GM15510 (cell line): ENCODE measurements around the gene ATP9B.

Experiments
- POLR2A ChIP-seq: IDR thresholded peaks from 3 replicates; pipeline ENCODE4 v1.6.1; 2011; ENCODE audit warnings: borderline replicate concordance; ENCODE audit not compliant: insufficient read length; ENCODE audit errors: extremely low read depth

Gene ATP9B, protein sequence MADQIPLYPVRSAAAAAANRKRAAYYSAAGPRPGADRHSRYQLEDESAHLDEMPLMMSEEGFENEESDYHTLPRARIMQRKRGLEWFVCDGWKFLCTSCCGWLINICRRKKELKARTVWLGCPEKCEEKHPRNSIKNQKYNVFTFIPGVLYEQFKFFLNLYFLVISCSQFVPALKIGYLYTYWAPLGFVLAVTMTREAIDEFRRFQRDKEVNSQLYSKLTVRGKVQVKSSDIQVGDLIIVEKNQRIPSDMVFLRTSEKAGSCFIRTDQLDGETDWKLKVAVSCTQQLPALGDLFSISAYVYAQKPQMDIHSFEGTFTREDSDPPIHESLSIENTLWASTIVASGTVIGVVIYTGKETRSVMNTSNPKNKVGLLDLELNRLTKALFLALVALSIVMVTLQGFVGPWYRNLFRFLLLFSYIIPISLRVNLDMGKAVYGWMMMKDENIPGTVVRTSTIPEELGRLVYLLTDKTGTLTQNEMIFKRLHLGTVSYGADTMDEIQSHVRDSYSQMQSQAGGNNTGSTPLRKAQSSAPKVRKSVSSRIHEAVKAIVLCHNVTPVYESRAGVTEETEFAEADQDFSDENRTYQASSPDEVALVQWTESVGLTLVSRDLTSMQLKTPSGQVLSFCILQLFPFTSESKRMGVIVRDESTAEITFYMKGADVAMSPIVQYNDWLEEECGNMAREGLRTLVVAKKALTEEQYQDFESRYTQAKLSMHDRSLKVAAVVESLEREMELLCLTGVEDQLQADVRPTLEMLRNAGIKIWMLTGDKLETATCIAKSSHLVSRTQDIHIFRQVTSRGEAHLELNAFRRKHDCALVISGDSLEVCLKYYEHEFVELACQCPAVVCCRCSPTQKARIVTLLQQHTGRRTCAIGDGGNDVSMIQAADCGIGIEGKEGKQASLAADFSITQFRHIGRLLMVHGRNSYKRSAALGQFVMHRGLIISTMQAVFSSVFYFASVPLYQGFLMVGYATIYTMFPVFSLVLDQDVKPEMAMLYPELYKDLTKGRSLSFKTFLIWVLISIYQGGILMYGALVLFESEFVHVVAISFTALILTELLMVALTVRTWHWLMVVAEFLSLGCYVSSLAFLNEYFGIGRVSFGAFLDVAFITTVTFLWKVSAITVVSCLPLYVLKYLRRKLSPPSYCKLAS

DNA sequence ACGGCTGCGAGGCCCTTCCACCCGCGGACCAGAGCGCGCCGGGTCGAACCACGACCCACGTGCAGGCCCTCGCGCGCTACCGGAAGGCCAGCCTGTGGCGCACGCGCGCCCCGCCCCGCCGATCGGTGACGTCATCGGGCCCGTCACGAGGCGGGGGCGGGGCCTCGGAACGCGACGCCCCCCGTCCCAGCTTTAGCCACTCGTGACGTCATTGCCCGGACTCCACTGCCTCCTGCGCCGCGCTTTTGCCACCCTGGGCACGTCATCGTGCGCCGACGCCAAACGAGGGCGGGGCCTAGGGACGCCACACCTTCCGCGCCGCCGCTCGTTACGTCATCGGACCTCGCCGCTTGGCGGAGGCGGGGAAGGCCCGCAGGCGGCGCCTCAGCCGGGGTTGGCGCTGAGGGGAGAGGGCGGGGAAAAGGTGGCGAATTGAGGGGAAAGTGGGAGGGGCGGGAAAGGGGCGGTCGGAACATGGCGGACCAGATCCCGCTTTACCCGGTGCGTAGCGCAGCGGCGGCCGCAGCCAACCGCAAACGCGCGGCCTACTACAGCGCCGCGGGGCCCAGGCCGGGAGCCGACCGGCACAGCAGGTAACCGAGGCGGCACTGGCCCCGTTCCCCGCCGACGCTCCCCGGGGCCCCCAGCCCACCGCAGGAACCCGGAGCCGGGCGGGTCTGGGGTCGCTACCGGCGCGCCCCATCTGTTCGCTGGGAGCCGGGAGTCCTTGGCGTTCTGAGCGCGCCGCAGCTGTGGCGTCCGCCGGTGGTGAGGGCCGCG, at the start of gene ATP9B:
ATP9B (plus strand) TSS at position 458 of the 780 bp plus-strand sequence; CDS start at position 475, 17 bp downstream.
- TF ChIP-seq POLR2A = peak; percentile 61

DNA sequence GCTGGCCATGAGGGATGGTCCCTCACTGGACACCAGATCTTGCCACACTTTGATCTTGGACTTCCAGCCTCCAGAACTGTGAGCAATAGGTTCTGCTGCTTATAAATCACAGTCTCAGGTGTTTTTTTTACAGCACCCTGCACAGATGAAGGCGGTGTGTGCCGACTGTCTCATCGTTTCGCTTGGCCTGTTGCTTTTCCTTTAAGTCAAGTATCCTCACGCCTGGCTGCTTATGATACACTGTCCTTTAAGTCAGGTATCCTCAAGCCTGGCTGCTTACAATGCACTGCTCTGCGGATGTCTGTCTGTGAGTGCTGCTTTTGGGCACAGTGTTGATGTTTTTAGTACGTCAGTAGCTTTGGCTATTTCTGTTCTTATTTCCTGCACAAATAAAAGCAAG, 49.3 kb upstream of the ATP9B start:
- no peak for TF ChIP-seq POLR2A

DNA sequence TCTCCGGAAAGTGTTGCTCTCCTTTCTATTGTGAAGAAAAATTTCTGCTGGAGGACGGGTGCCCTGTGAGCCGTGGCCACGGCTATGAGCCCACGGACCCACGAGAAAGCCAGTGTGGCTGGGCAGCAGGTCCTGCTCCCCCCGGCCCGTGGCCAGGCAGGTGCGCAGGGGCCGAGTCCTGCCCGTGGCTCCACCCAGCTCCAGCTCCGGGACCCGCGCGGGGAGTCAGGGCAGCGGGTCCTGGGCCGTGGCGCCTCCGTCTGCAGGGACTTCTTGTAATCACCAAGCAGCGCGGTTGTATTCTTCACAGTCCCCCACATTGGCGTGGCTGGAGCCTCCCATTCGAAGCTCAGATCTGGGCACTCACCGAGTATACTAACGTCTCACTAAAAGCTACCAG, 46.6 kb upstream of the ATP9B start:
- no peak for TF ChIP-seq POLR2A

DNA sequence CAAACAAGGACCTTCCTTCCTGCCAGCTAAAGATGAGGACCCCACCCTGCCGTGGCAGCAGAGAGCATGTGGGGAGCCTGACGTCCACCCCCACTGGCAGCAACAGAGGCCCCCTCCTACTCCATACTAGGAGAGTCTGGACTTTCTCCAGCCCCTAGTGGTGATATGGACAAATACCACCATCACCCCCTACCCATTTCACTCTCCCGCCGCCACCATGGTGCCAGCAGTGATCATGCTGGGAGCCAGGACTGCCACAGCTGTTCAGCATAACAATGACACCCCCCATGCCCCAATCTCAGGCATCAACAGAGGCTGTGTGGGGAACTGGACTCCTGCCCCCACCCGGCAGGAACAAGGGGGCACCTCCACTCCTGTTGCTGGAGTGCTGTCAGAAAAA, 42.7 kb upstream of the ATP9B start:
- no peak for TF ChIP-seq POLR2A

DNA sequence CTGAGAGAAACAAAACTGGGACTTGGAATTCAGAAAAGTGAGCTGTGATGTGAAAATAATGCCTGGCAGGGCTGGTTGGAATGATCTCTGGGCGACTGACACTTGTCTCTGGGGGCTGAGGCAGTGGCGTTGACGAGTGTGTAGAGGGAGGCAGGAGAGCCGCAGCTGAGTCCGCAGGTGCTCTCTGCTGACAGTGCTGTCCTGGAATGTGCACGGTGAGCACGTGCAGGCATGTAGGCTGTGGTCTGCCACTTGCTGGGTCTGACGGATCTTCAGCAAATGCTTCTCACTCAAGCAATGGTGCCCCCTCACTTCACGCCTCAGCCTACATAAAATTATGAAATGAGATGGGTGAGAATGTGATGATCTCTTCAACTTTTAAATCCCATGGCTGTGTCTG, 38.5 kb upstream of the ATP9B start:
- no peak for TF ChIP-seq POLR2A

DNA sequence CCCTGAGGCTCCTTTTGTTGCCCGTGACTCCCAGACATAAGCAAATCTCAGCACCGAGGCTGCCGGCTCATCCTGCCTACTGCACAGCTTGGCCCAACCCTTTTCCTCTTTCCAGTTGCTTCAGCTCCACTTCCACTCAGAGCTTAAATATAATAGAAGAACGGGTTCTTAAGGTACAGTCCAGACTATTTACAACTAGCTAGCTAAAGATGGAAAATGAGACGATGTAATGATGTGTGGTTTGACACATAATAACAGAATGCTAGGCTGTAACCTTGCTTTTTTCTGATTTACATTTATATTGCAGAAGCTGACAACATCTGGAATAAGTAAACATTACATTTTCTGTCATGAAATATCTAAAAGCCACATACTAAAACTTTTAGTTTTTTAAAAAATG, 26.9 kb upstream of the ATP9B start:
- no peak for TF ChIP-seq POLR2A

DNA sequence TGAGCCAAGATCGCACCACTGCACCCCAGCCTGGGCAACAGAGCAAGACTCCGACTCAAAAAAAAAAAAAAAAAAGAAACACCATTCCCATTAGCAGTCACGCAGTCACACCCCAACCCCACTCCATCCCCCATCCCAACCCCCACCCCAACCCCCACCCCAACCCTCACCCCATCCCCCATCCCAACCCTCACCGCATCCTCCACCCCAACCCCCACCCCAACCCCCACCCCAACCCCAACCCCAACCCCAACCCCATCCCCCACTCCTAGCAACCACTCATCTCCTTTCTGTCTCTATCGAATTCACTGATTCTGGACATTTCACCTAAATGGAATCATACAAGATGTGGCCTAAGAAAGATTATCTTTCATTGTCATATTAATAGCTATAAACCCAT, 25.9 kb upstream of the ATP9B start:
- no peak for TF ChIP-seq POLR2A

DNA sequence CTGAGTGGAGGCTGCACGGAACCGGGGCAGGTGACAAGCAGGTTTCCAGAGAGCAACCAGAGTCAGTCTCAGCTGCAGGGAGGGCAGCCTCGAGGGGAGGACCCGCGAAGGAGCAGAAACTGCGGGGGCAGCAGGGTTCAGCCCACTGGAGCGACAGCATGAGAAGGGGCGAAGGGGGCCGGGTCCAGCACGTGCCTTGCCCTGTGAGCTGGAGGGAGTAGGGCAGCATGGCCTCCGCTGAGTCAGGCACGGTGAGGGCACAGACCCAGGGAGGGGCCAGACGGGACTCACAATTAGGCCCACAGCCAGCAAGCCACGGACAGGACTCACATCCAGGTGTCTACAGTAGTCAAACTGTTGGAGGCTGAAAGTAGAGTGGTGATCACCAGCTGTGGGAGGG, 22.7 kb upstream of the ATP9B start:
- no peak for TF ChIP-seq POLR2A

DNA sequence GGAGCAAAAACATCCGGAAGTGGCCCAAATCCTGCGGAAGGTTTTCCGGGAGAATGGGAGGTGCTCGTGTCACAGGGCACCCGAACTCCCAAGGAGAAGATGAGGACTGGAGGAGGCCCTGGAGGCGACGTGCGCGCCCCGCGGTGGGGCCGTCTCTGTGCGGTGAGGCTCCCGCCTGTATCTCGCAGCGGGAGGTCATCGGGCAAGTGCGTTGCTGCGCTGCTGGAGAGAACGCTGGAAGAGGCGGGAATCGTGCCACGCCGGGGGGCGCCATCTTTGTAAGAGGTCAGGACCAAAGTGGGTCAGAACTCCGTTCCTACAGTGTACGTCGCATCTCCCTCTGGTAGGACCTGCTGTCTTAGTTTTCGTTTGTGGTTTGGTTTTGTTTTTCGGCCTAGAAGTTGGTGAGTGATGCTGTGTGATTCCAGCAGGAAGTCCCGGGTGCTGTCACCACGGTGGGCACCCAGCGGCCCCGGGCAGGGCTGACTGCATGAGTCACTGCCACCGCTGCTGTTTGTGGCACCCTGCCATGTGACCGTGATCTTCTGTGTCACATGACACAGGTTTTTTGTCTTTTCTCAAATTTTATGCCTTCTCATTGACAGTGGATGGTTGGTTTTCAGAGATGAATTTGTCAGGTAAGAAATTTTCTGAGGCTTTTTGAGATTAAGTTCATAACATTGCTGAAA, 21.5 kb upstream of the ATP9B start:
- no peak for TF ChIP-seq POLR2A

DNA sequence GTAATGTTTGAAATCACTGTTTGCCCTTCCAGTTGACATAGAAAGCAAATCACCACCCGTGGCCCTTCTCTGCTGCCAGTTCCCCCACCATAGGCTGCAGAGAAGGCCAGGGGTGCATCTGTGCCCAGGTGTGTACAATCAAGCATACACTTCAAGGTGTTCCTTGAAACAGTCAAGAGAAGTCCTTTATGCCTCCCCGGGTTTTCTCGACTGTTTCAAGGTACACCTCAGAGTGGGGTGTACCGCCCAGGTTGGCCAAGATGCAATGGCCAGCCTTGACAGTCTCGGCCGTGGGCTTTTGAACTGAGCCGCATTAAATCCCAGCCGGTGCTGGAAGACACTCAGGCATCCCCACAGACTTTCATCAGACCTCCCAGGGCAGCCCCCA, 21.0 kb upstream of the ATP9B start:
- TF ChIP-seq POLR2A = no peak

DNA sequence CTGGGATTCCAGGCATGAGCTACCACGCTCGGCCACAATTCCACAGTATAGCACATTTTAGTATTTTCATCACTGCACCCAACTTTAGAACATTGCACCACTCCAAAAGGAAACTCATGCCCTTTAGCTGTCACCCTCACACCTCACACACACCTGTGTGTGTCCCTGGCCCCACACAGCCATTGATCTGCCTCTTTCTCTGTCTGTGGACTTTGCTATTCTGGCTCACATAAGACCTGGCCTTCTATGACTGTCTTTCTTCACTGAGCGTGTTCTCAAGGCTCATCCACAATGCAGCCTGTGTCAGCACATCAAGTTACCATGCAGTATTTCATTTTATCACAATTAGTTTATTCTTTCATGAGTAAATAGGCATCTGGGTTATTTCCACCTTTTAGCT, 19.7 kb upstream of the ATP9B start:
- TF ChIP-seq POLR2A = no peak

DNA sequence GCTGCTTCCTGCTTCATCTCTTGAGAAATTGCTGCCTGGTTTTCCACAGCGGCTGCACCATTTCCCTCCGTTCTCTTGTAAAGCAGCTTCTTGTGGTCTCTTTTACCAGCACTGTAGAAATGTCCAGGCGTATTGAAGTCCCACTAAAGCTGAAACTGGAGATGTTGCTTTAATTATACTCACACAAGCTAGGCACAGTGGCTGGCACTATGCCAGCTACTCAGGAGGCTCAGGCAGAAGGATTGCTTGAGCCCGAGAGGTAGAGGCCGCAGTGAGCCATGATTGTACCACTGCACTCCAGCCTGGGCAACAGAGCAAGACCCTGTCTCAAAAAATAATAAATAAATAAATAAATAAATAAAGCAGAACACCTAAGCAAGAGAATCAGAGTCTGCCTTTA, 19.2 kb upstream of the ATP9B start:
- TF ChIP-seq POLR2A = no peak

DNA sequence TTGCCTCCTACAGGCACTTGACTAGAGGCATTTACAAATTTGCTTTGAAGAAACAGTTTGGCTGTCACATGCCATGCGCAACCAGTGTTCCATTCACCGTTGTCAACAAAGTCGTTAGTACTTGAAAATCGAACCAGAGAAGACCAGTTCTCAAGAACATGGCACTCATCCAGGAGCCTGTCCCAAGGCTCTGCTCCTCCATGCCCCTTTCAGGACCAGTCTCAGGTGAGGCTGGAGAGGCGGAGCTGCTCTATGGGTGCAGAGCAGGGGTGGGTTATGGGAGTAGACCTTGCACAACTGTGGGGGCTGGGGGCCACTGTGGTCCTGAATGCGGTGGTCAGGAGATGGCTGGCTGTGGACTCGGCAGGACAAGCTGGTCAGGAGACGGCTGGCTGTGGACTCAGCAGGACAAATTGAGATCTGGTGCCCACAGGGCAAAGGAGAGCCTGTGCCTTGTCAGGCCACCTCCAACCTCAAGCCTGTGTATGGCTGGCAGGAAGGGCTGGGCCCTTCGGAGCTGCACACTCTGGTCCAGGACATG, 12.3 kb upstream of the ATP9B start:
- TF ChIP-seq POLR2A = no peak

DNA sequence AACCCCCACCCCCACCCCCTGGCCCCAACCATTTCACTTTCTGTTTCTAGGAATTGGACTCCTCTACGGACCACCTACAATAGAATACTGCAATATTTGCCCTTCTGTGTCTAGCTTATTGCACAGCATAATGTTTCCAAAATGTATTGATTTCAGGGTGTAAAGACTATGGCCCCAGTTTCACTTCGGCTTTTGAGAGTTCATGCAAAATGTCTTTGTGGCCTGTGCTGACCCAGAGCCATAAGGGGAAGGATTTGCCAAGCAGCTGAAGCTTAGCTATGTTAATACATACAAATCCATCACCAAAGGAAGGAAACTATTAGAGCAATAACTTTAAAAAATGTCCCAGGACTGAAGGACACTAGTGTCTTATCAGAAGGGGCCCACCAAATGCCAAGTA, 11.2 kb upstream of the ATP9B start:
- TF ChIP-seq POLR2A = no peak

DNA sequence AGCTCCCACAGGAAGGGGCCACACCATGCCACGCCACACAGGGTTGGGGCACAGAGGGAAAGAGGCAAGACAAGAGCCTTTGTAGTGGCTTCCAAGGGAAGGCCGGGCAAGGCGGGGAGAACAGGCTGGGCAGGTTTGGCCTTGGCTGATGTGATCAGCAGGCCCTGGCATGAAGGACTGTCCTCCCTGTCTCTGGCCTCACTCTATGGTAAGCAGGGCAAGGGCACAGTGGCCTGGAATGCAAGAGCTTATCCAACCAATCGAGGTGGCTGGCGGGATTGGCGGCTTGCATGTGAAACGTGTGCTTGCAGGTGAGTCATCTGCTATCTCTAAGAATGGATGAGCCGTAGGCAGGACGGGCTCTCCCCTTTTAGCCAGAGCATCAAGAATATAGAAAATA, 6.4 kb upstream of the ATP9B start:
- no peak for TF ChIP-seq POLR2A

DNA sequence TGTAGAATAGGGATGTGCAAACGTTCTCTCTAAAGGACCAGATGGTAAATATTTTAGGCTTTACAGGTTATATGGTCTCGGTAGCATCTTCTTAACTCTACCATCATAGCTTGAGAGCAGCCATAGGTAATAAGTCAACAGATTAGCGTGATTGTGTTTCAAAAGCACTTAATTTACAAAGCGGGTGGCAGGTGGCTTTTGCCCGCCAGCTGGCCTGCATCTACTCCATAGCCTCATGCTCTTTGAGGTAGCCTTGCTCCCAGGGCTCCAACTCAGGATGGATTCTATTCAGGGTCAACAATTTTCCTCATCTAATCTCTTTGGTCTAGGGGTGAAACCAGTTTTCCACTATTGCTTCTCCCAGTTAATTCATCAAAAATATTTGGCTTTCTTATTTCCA, 5.0 kb upstream of the ATP9B start:
- no peak for TF ChIP-seq POLR2A
